Measurements from ENCODE around the gene GPA33. TPM values are rescaled to one million over a fixed set of nuclear protein-coding genes. Genes with fewer than 3 reads are reported as not detected.

GPA33 gene
- total RNA-seq, 1 experiment from 2014 or later: not detected

- no peak overlapping the region for H3K4me2 ChIP-seq (ENCODE audit: insufficient read depth, insufficient read length, low read length)
- Mint-ChIP-seq H3K27me3 (ENCODE audit: low read depth) (peaks cover 1% of the 10 kb centered on the region; the same call in 1 of the 2 replicates), H3K36me3 (ENCODE audit: insufficient read depth in 1 of 3, low read depth in 3 of 3) (peaks cover 0 to 12% (median 7%) of the 10 kb centered on the region in 3 experiments; a peak in 4 of 7 replicates), H3K4me1 (peaks cover 45 to 51% of the 10 kb centered on the region in 2 experiments), H3K9me3 (peaks cover 7 to 10% of the 10 kb centered on the region in 2 experiments; a peak in 4 of 5 replicates), H3K4me3 (no peak overlapping the region), H3K27ac (peak overlapping the region in 1 of 3 experiments; percentile 53; a peak in 2 of 7 replicates)
- no peak overlapping the region for H2BK20ac ChIP-seq (ENCODE audit: low read depth, low read length, poor library complexity, severe bottlenecking)
- no peak overlapping the region for H2BK15ac ChIP-seq (ENCODE audit: low read depth, low read length)
- H3K23ac ChIP-seq (ENCODE audit: insufficient read length, low read depth, low read length): no peak overlapping the region
- H3K9me3 ChIP-seq (ENCODE audit: control insufficient read depth, low read depth, low read length): no peaks in the 10 kb centered on the region
- no peak overlapping the region for H4K91ac ChIP-seq (ENCODE audit: insufficient read length, low read depth, low read length)
- no peaks in the 10 kb centered on the region for H3K27me3 ChIP-seq (ENCODE audit: insufficient read depth, low read length)
- no peak overlapping the region for H2BK5ac ChIP-seq (ENCODE audit: insufficient read length, low read length)
- H3K18ac ChIP-seq (ENCODE audit: insufficient read length, low read depth, low read length): no peak overlapping the region
- H4K20me1 ChIP-seq (ENCODE audit: control insufficient read depth, insufficient read depth, insufficient read length): no peaks in the 10 kb centered on the region
- TF ChIP-seq CTCF (conservative IDR thresholded peaks at IDR 0.05): no peak
- no peak overlapping the region for H2AFZ ChIP-seq (ENCODE audit: low read length)
- H3K79me2 ChIP-seq (ENCODE audit: insufficient read depth, low read length): no peaks in the 10 kb centered on the region
- H3K9ac ChIP-seq (ENCODE audit: extremely low read depth, insufficient read length, low read length): no peak overlapping the region
- no peak overlapping the region for H3K56ac ChIP-seq (ENCODE audit: insufficient read length, low read depth, low read length)
- no peaks in the 10 kb centered on the region for H3K23me2 ChIP-seq (ENCODE audit: insufficient read length, low read depth, low read length, poor library complexity, severe bottlenecking)
- no peaks in the 10 kb centered on the region for H3K79me1 ChIP-seq (ENCODE audit: insufficient read depth, low read depth, low read length, poor library complexity, severe bottlenecking)
- no peak overlapping the region for H3K14ac ChIP-seq (ENCODE audit: insufficient read depth, low read length)
- H2BK12ac ChIP-seq (ENCODE audit: insufficient read length, low read depth, low read length): no peak overlapping the region
- peaks cover 8% of the 10 kb centered on the region for H3K4me1 ChIP-seq (ENCODE audit: insufficient read depth, low read length)
- DNase-seq: no peak
- H2AK5ac ChIP-seq (ENCODE audit: insufficient read length, low read length): no peak overlapping the region
- H4K5ac ChIP-seq (ENCODE audit: insufficient read length, low read depth, low read length): no peak overlapping the region
- WGBS (ENCODE audit: extremely low coverage, insufficient read length, low lambda C conversion rate): no CpG with 5 or more reads among the region's 1 CpG
- no peak overlapping the region for H4K8ac ChIP-seq (replicated peaks; ENCODE audit: insufficient read length, low read depth, low read length)
- no peak overlapping the region for H2BK120ac ChIP-seq (ENCODE audit: low read depth, low read length, poor library complexity, severe bottlenecking)
- H3T11ph ChIP-seq (ENCODE audit: low read length): no peak overlapping the region
- no peak overlapping the region for H3K27ac ChIP-seq (ENCODE audit: insufficient read length, low read depth, low read length)
- H3K4ac ChIP-seq (ENCODE audit: low read depth, low read length): no peak overlapping the region
These were observed 48.5 kb upstream of the GPA33 start for GRCh38 chr1:167138703-167139102.
